PFSK-1 (cell line): ENCODE data around the gene SETD2.

Experiments used
- POLR2AphosphoS5 ChIP-seq: IDR thresholded peaks from 2 replicates; pipeline ENCODE4 v1.6.1; 2012; ENCODE audit warnings: low read depth, mild to moderate bottlenecking, control low read depth, low read length, moderate library complexity
- REST ChIP-seq, 2 experiments: IDR thresholded peaks; 2 replicates each; pipeline versions ENCODE4 v1.6.1 to v1.8.0; 2011 to 2012; ENCODE audit warnings: low read depth in 2 of 2, low read length in 2 of 2, control low read depth in 1 of 2, inconsistent platforms in 1 of 2, mild to moderate bottlenecking in 1 of 2, moderate library complexity in 1 of 2; ENCODE audit not compliant: insufficient read depth in 1 of 2
- SIN3A ChIP-seq: IDR thresholded peaks from 2 replicates; pipeline ENCODE4 v1.6.1; 2012; ENCODE audit warnings: mild to moderate bottlenecking, low read length, moderate library complexity, borderline replicate concordance; ENCODE audit not compliant: insufficient read depth
- TAF1 ChIP-seq: IDR thresholded peaks from 2 replicates; pipeline ENCODE4 v1.6.1; 2012; ENCODE audit warnings: low read length, control low read depth, borderline replicate concordance; ENCODE audit not compliant: insufficient read depth

GRCh38 chr3:46978381-46978780 lies 185.5 kb downstream of the SETD2 start:
- TF ChIP-seq SIN3A, result no peak
- no peak for TF ChIP-seq REST (IDR thresholded peaks at IDR 0.05; ENCODE audit: insufficient read depth in 1 of 2, low read depth in 2 of 2, low read length in 2 of 2)
- TF ChIP-seq POLR2AphosphoS5, result no peak
- TF ChIP-seq TAF1, result no peak
